Measurements from ENCODE around the gene MAP2K7.

- TF ChIP-seq, protein P1, sequence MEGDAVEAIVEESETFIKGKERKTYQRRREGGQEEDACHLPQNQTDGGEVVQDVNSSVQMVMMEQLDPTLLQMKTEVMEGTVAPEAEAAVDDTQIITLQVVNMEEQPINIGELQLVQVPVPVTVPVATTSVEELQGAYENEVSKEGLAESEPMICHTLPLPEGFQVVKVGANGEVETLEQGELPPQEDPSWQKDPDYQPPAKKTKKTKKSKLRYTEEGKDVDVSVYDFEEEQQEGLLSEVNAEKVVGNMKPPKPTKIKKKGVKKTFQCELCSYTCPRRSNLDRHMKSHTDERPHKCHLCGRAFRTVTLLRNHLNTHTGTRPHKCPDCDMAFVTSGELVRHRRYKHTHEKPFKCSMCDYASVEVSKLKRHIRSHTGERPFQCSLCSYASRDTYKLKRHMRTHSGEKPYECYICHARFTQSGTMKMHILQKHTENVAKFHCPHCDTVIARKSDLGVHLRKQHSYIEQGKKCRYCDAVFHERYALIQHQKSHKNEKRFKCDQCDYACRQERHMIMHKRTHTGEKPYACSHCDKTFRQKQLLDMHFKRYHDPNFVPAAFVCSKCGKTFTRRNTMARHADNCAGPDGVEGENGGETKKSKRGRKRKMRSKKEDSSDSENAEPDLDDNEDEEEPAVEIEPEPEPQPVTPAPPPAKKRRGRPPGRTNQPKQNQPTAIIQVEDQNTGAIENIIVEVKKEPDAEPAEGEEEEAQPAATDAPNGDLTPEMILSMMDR (IDR thresholded peaks at IDR 0.05) = no peak
- TF ChIP-seq POLR2AphosphoS5 (IDR thresholded peaks at IDR 0.05) = no peak
- no peak for TF ChIP-seq POLR2A (IDR thresholded peaks at IDR 0.05)
These were observed 49.4 kb downstream of the MAP2K7 start for GRCh38 chr19:7953060-7953459.
